GM12878 (cell line): ENCODE data around the gene COL19A1. TPM values are rescaled to one million over a fixed set of nuclear protein-coding genes. Genes with fewer than 3 reads are reported as not detected.

Source experiments
- ATAC-seq: fragments of 200-7000 bp; cut with Tn5 transposase; 3 replicates; pipeline ENCODE4 v1.9.1; 2020; ENCODE audit warnings: mild to moderate bottlenecking, moderate library complexity
- BruUV-seq: library from RNA; stranded (reverse); fragments of 400-500 nt; replicated peaks from 2 replicates; lab custom pipeline; 2021; lab: Mats Ljungman, UMichigan
- CTCF ChIA-PET: fragments of 300-600 bp; sonication (Branson Sonifier 250); formaldehyde crosslinking; extraction: SDS; loops from one replicate; lab custom pipeline; 2021; ENCODE audit warnings: inconsistent platforms; lab: Yijun Ruan, JAX
- POLR2A ChIA-PET: fragments of 350-600 bp; formaldehyde crosslinking; extraction: SDS; loops from one replicate; lab custom pipeline; 2021; ENCODE audit warnings: inconsistent platforms; lab: Charles Lee
- RAD21 ChIA-PET: fragments of 300-600 bp; sonication (Branson Sonifier 250); formaldehyde crosslinking; loops from one replicate; lab custom pipeline; 2023; ENCODE audit warnings: antibody characterized with exemption; ENCODE audit not compliant: unreplicated experiment; lab: Charles Lee
- SMC1A ChIA-PET: fragments of 300-600 bp; sonication (Branson Sonifier 250); formaldehyde crosslinking; loops from one replicate; lab custom pipeline; 2023; ENCODE audit not compliant: unreplicated experiment, uncharacterized antibody; lab: Charles Lee
- DNase-seq: peaks from one replicate; pipeline ENCODE4 v3.0.0-alpha.2; 2011; ENCODE audit warnings: low read depth, low spot score
- FAIRE-seq: peaks from 3 replicates; lab custom pipeline; 2011; peaks lifted over from hg19 to GRCh38; lab: Jason Lieb, UNC
- H2AFZ ChIP-seq: 2 replicates; pipeline ENCODE4 v1.6.0; 2011; ENCODE audit warnings: low read depth, low read length, control low read depth; ENCODE audit not compliant: control insufficient read depth
- H3K27ac ChIP-seq: 2 replicates; pipeline ENCODE4 v1.5.1; 2011; ENCODE audit warnings: control low read depth; ENCODE audit not compliant: control insufficient read depth, insufficient read depth
- H3K27me3 ChIP-seq, 2 experiments: replicated peaks in 1 of 2; 2 replicates each; pipeline versions ENCODE4 v1.6.0 to v1.6.1; 2011; ENCODE audit warnings: low read length in 1 of 2; ENCODE audit not compliant: control insufficient read depth in 2 of 2, insufficient read depth in 2 of 2
- H3K36me3 ChIP-seq, 2 experiments: 2 replicates each; pipeline ENCODE4 v1.5.1; 2011; ENCODE audit warnings: low read length in 1 of 2; ENCODE audit not compliant: control insufficient read depth in 2 of 2, insufficient read depth in 2 of 2
- H3K4me1 ChIP-seq: 2 replicates; pipeline ENCODE4 v1.6.1; 2011; ENCODE audit warnings: mild to moderate bottlenecking, low read length, moderate library complexity, mixed read lengths; ENCODE audit not compliant: control insufficient read depth, insufficient read depth
- H3K4me2 ChIP-seq: 2 replicates; pipeline ENCODE4 v1.6.0; 2011; ENCODE audit warnings: control low read depth; ENCODE audit not compliant: control insufficient read depth, insufficient read depth
- H3K4me3 ChIP-seq: fragments of 200-600 bp; sonication (generic); 2 replicates; pipeline ENCODE4 v1.5.1; 2016
- H3K79me2 ChIP-seq: 2 replicates; pipeline ENCODE4 v1.6.0; 2011; ENCODE audit warnings: low read length; ENCODE audit not compliant: control insufficient read depth, insufficient read depth
- H3K9ac ChIP-seq: 2 replicates; pipeline ENCODE4 v1.8.0; 2011; ENCODE audit warnings: low read length, control low read depth, mixed read lengths; ENCODE audit not compliant: control insufficient read depth, insufficient read depth
- H3K9me3 ChIP-seq: replicated peaks from 3 replicates; pipeline ENCODE4 v1.5.1; 2011; ENCODE audit warnings: mild to moderate bottlenecking, low read length; ENCODE audit not compliant: control insufficient read depth, insufficient read depth
- H4K20me1 ChIP-seq: 2 replicates; pipeline ENCODE4 v1.6.0; 2011; ENCODE audit not compliant: control insufficient read depth, insufficient read depth
- BHLHE40 ChIP-seq, 2 experiments: fragments of 450-650 bp in 1 of 2; IDR thresholded peaks; 2 replicates each; pipeline ENCODE4 v1.6.1; 2011 to 2017; ENCODE audit warnings: low read depth in 2 of 2, borderline replicate concordance in 1 of 2, improper control_type of control experiment in 1 of 2, low read length in 1 of 2, mild to moderate bottlenecking in 1 of 2
- CEBPZ ChIP-seq: fragments of 150-350 bp; IDR thresholded peaks from 2 replicates; pipeline ENCODE4 v1.6.1; 2016; ENCODE audit warnings: low read depth, low read length
- FOS ChIP-seq: IDR thresholded peaks from 3 replicates; pipeline ENCODE4 v1.6.1; 2011; ENCODE audit warnings: borderline replicate concordance; ENCODE audit not compliant: insufficient read length; ENCODE audit errors: extremely low read depth
- GABPA ChIP-seq: IDR thresholded peaks from 2 replicates; pipeline ENCODE4 v1.6.1; 2014; ENCODE audit warnings: antibody characterized with exemption, low read depth, mild to moderate bottlenecking, inconsistent platforms
- GATAD2B ChIP-seq: fragments of 450-650 bp; conservative IDR thresholded peaks from 2 replicates; pipeline ENCODE4 v1.6.1; 2017; ENCODE audit warnings: low read depth, mild to moderate bottlenecking, moderate library complexity
- IKZF2 ChIP-seq, 2 experiments: fragments of 450-650 bp; IDR thresholded peaks; 2 replicates each; pipeline ENCODE4 v1.6.1; 2017; ENCODE audit warnings: mild to moderate bottlenecking in 2 of 2, moderate library complexity in 2 of 2
- IRF4 ChIP-seq: IDR thresholded peaks from 2 replicates; pipeline ENCODE4 v1.6.1; 2011; ENCODE audit warnings: low read depth, low read length
- MEF2B ChIP-seq: fragments of 450-650 bp; IDR thresholded peaks from 2 replicates; pipeline ENCODE4 v1.6.1; 2018; ENCODE audit warnings: mild to moderate bottlenecking, moderate library complexity; ENCODE audit not compliant: partially characterized antibody, poor library complexity, severe bottlenecking
- NFXL1 ChIP-seq: fragments of 450-650 bp; IDR thresholded peaks from 2 replicates; pipeline ENCODE4 v1.6.1; 2017; ENCODE audit warnings: antibody characterized with exemption, mild to moderate bottlenecking, borderline replicate concordance
- POLR2AphosphoS2 ChIP-seq: IDR thresholded peaks from 2 replicates; pipeline ENCODE4 v1.6.1; 2011; ENCODE audit warnings: low read depth, mild to moderate bottlenecking, low read length, improper control_type of control experiment, moderate library complexity
- RCOR1 ChIP-seq: conservative IDR thresholded peaks from 2 replicates; pipeline ENCODE4 v1.6.1; 2012; ENCODE audit warnings: low read depth, low read length, improper control_type of control experiment
- SKIL ChIP-seq: fragments of 450-650 bp; IDR thresholded peaks from 2 replicates; pipeline ENCODE4 v1.6.1; 2017; ENCODE audit warnings: mild to moderate bottlenecking, low read depth, inconsistent platforms; ENCODE audit not compliant: poor library complexity, severe bottlenecking
- TCF12 ChIP-seq: IDR thresholded peaks from 2 replicates; pipeline ENCODE4 v1.6.1; 2011; ENCODE audit warnings: low read depth, mild to moderate bottlenecking, low read length
- TCF7 ChIP-seq: IDR thresholded peaks from 2 replicates; pipeline ENCODE4 v1.6.1; 2014; ENCODE audit warnings: antibody characterized with exemption, borderline replicate concordance
- YBX1 ChIP-seq: fragments of 450-650 bp; IDR thresholded peaks from 2 replicates; pipeline ENCODE4 v1.6.1; 2016; ENCODE audit warnings: antibody characterized with exemption
- ZNF207 ChIP-seq: fragments of 450-650 bp; IDR thresholded peaks from 2 replicates; pipeline ENCODE4 v1.6.1; 2014; ENCODE audit warnings: antibody characterized with exemption, mild to moderate bottlenecking, borderline replicate concordance
- WGBS: methylation state at CpG from one replicate; pipeline ENCODE4 v1.1.6; 2016; ENCODE audit warnings: low lambda C conversion rate; ENCODE audit not compliant: insufficient replicate concordance, insufficient coverage; ENCODE audit errors: missing lambda C conversion rate; 5-methylcytosine and 5-hydroxymethylcytosine counted together
- in situ Hi-C: fragments of 300-500 bp; cut with MboI; formaldehyde crosslinking; loops from 9 replicates; pipeline ENCODE4 v1.14.3; 2018; ENCODE audit warnings: mixed read lengths
- intact Hi-C: fragments of 100-400 bp; cut with micrococcal nuclease; formaldehyde crosslinking; loops from one replicate; pipeline ENCODE4 v1.14.2; 2022; ENCODE audit not compliant: unreplicated experiment
- polyA plus RNA-seq, 11 experiments: library from polyadenylated mRNA; depleted of rRNA in 4 of 11; unstranded in 6 of 11; stranded (reverse) in 5 of 11; fragments of >200 nt; fragmentation: Nextera tagmentation in 4 of 11; fragmentation: Illumina TruSeq in 1 of 11; extraction: Ambion mirVana in 4 of 11; extraction: Trizol in 1 of 11; gene quantifications; 1 replicate in 1 of 11; 2 replicates in 10 of 11; pipeline versions ENCODE4 v1.2.1 to v1.2.3, GENCODE V29; 2011 to 2016; ENCODE audit warnings: inconsistent platforms in 2 of 11, missing spikeins in 2 of 11, low read depth in 1 of 11
- total RNA-seq, 4 experiments: library from RNA; depleted of rRNA in 3 of 4; stranded (reverse); fragments of >200 nt in 3 of 4; fragmentation: Illumina TruSeq in 1 of 4; extraction: Trizol in 1 of 4; gene quantifications; 2 replicates each; pipeline versions ENCODE4 v1.2.1 to v1.2.3, GENCODE V29; 2013 to 2021
- TF ChIP-seq, protein P1 (sequence below): IDR thresholded peaks from 2 replicates; pipeline ENCODE4 v1.6.1; 2011; ENCODE audit warnings: mild to moderate bottlenecking, low read depth, low read length, moderate library complexity; ENCODE audit not compliant: insufficient replicate concordance

The COL19A1 gene
- total and polyA plus RNA-seq, 10 of the 15 experiments (the other 5 are each of a cell fraction or from before 2014, with no cell fraction given) = 1.1 to 13.5 (median 4.1) TPM

- WGBS = 88% methylated on average over 2 of the region's 2 CpGs
- H3K4me3 ChIP-seq = no peak overlapping the region
- H4K20me1 ChIP-seq = no peaks in the 10 kb centered on the region
- no peak overlapping the region for H3K27ac ChIP-seq
- TF ChIP-seq GATAD2B = no peak
- no peak for TF ChIP-seq GABPA
- TF ChIP-seq NFXL1 = no peak
- TF ChIP-seq, protein P1, sequence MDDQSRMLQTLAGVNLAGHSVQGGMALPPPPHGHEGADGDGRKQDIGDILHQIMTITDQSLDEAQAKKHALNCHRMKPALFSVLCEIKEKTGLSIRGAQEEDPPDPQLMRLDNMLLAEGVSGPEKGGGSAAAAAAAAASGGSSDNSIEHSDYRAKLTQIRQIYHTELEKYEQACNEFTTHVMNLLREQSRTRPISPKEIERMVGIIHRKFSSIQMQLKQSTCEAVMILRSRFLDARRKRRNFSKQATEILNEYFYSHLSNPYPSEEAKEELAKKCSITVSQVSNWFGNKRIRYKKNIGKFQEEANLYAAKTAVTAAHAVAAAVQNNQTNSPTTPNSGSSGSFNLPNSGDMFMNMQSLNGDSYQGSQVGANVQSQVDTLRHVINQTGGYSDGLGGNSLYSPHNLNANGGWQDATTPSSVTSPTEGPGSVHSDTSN = no peak
- no peak for TF ChIP-seq TCF7
- TF ChIP-seq IKZF2 (IDR thresholded peaks at IDR 0.05) = no peak
- TF ChIP-seq TCF12 = no peak
- TF ChIP-seq FOS = no peak
- no peak for TF ChIP-seq RCOR1
- TF ChIP-seq BHLHE40 (IDR thresholded peaks at IDR 0.05; ENCODE audit: borderline replicate concordance in 1 of 2, low read depth in 2 of 2, low read length in 1 of 2) = no peak
- no peak for TF ChIP-seq SKIL
- TF ChIP-seq CEBPZ = no peak
- no peak for TF ChIP-seq IRF4
- no peak for TF ChIP-seq POLR2AphosphoS2
- no peak for TF ChIP-seq MEF2B
- TF ChIP-seq ZNF207 = no peak
- no peak for TF ChIP-seq YBX1
- CTCF ChIA-PET = interaction anchor here (1.0 to 1.1 kb wide), 2 partner anchors 15 to 74 kb away, joined by 3 read pairs; partner anchors contain the start of gene LMBRD1
- intact Hi-C loops (no loop called here), in situ Hi-C loops (no loop called here)
- no peaks in the 10 kb centered on the region; the same call in 2 of the 3 replicates for H3K9me3 ChIP-seq
- ATAC-seq (no peak), DNase-seq (no peak), FAIRE-seq (no peak)
- H3K4me2 ChIP-seq = no peak overlapping the region
- no peaks in the 10 kb centered on the region for H3K27me3 ChIP-seq
- peaks cover 4% of the 10 kb centered on the region; the same call in 1 of the 2 replicates for H3K4me1 ChIP-seq
- peaks cover 0 to 4% of the 10 kb centered on the region in 2 experiments; a peak in 1 of 4 replicates for H3K36me3 ChIP-seq
- SMC1A ChIA-PET = interaction anchor here (1.0 to 7.2 kb wide), 3 partner anchors 10 to 29 kb away, joined by 3 to 67 read pairs (median 9); no protein-coding TSS in a partner anchor
- H2AFZ ChIP-seq = no peak overlapping the region
- H3K79me2 ChIP-seq = peaks cover 61% of the 10 kb centered on the region
- H3K9ac ChIP-seq = no peak overlapping the region
- BruUV-seq = no TSS peak
- POLR2A ChIA-PET = interaction anchor here (1.5 kb wide), 1 partner anchor 8 kb away, joined by 8 read pairs; no protein-coding TSS in a partner anchor
- RAD21 ChIA-PET = no interaction called here
Measured at GRCh38 chr6:69871107-69871506, 4.8 kb downstream of the COL19A1 start.
